Calu3 (cell line): ENCODE data around the gene HS3ST4. TPM values are rescaled to one million over a fixed set of nuclear protein-coding genes. Genes with fewer than 3 reads are reported as not detected.

Source experiments
- BruUV-seq: library from RNA; stranded (reverse); fragments of 400-500 nt; replicated peaks from 2 replicates; lab custom pipeline; 2021; lab: Mats Ljungman, UMichigan
- CTCF ChIA-PET: fragments of 300-600 bp; sonication (Branson Sonifier 250); formaldehyde crosslinking; loops from one replicate; lab custom pipeline; 2022; ENCODE audit warnings: antibody characterized with exemption; lab: Charles Lee
- DNase-seq: peaks from one replicate; pipeline ENCODE4 v3.0.0; 2022
- H3K27ac Mint-ChIP-seq: one replicate; pipeline ENCODE4 v1.8.0; 2022; ENCODE audit warnings: mixed read lengths; ENCODE audit not compliant: unreplicated experiment
- H3K27me3 Mint-ChIP-seq: one replicate; pipeline ENCODE4 v1.8.0; 2022; ENCODE audit warnings: mixed read lengths; ENCODE audit not compliant: unreplicated experiment
- H3K36me3 Mint-ChIP-seq: one replicate; pipeline ENCODE4 v1.8.0; 2022; ENCODE audit warnings: mild to moderate bottlenecking, moderate library complexity, mixed read lengths; ENCODE audit not compliant: insufficient read depth, unreplicated experiment
- H3K4me1 Mint-ChIP-seq: one replicate; pipeline ENCODE4 v1.8.0; 2022; ENCODE audit warnings: mild to moderate bottlenecking, low read depth, mixed read lengths; ENCODE audit not compliant: unreplicated experiment
- H3K4me3 Mint-ChIP-seq: one replicate; pipeline ENCODE4 v1.8.0; 2022; ENCODE audit warnings: mild to moderate bottlenecking, low read depth, moderate library complexity, mixed read lengths; ENCODE audit not compliant: unreplicated experiment
- H3K9me3 Mint-ChIP-seq: one replicate; pipeline ENCODE4 v1.8.0; 2022; ENCODE audit warnings: low read depth, mixed read lengths; ENCODE audit not compliant: unreplicated experiment
- intact Hi-C: fragments of 100-400 bp; cut with micrococcal nuclease; formaldehyde crosslinking; loops from one replicate; pipeline ENCODE4 v1.10.0; 2022; ENCODE audit not compliant: unreplicated experiment
- total RNA-seq: library from RNA; stranded (reverse); gene quantifications from 2 replicates; pipeline ENCODE4 v1.2.3, GENCODE V29; 2022
- TF ChIP-seq, protein P1 (sequence below): fragments of 200-600 bp; IDR thresholded peaks from one replicate; pipeline ENCODE4 v1.8.0; 2022; ENCODE audit warnings: antibody characterized with exemption; ENCODE audit not compliant: unreplicated experiment

Gene HS3ST4
- total RNA-seq, 1 experiment from 2014 or later = not detected

- no peak overlapping the region for H3K4me3 Mint-ChIP-seq
- no peaks in the 10 kb centered on the region for H3K27me3 Mint-ChIP-seq
- no TSS peak for BruUV-seq
- no peak overlapping the region for H3K27ac Mint-ChIP-seq
- peaks cover 16% of the 10 kb centered on the region for H3K9me3 Mint-ChIP-seq
- H3K36me3 Mint-ChIP-seq = no peaks in the 10 kb centered on the region
- intact Hi-C loops = no loop called here
- DNase-seq = no peak
- CTCF ChIA-PET = no interaction called here
- TF ChIP-seq, protein P1, sequence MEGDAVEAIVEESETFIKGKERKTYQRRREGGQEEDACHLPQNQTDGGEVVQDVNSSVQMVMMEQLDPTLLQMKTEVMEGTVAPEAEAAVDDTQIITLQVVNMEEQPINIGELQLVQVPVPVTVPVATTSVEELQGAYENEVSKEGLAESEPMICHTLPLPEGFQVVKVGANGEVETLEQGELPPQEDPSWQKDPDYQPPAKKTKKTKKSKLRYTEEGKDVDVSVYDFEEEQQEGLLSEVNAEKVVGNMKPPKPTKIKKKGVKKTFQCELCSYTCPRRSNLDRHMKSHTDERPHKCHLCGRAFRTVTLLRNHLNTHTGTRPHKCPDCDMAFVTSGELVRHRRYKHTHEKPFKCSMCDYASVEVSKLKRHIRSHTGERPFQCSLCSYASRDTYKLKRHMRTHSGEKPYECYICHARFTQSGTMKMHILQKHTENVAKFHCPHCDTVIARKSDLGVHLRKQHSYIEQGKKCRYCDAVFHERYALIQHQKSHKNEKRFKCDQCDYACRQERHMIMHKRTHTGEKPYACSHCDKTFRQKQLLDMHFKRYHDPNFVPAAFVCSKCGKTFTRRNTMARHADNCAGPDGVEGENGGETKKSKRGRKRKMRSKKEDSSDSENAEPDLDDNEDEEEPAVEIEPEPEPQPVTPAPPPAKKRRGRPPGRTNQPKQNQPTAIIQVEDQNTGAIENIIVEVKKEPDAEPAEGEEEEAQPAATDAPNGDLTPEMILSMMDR = no peak
- no peaks in the 10 kb centered on the region for H3K4me1 Mint-ChIP-seq
Measured at GRCh38 chr16:25799816-25800215, 108.1 kb downstream of the HS3ST4 start.

DNA sequence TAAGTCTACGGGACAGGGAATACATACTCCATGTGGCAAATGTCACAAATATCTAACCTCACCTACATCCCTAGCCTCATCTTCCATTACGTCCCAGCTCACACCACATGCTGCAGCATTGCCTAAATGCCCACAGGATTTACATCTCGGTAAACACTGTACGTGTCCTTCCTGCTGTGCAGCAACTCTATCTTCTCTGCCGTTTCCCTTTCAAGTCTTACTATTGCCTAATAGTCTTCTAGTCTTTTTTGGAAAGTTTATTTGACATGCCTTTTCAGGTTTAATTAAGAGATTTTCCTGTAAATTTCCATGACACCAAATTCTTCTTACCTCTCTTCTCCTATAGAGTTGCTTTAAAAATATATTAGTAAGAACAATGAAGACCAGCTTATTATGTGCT lies 120.5 kb downstream of the HS3ST4 start:
- intact Hi-C loops = no loop called here
- H3K27me3 Mint-ChIP-seq = no peaks in the 10 kb centered on the region
- no peaks in the 10 kb centered on the region for H3K36me3 Mint-ChIP-seq
- CTCF ChIA-PET = interaction anchor here (0.5 kb wide), 1 partner anchor 555 kb away, joined by 3 read pairs; no protein-coding TSS in a partner anchor
- H3K27ac Mint-ChIP-seq = no peak overlapping the region
- peaks cover 15% of the 10 kb centered on the region for H3K9me3 Mint-ChIP-seq
- DNase-seq = no peak
- no peaks in the 10 kb centered on the region for H3K4me1 Mint-ChIP-seq
- H3K4me3 Mint-ChIP-seq = no peak overlapping the region
- BruUV-seq = no TSS peak
- TF ChIP-seq, protein P1 = no peak

GRCh38 chr16:25817295-25817694 lies 125.5 kb downstream of the HS3ST4 start:
- Mint-ChIP-seq H3K27me3 (no peaks in the 10 kb centered on the region), H3K4me3 (no peak overlapping the region), H3K27ac (no peak overlapping the region), H3K4me1 (no peaks in the 10 kb centered on the region), H3K36me3 (no peaks in the 10 kb centered on the region), H3K9me3 (peaks cover 17% of the 10 kb centered on the region)
- no peak for DNase-seq
- intact Hi-C loops = no loop called here
- TF ChIP-seq, protein P1 = no peak
- no TSS peak for BruUV-seq
- CTCF ChIA-PET = interaction anchor here (0.6 kb wide), 1 partner anchor 224 kb away, joined by 3 read pairs; no protein-coding TSS in a partner anchor

DNA sequence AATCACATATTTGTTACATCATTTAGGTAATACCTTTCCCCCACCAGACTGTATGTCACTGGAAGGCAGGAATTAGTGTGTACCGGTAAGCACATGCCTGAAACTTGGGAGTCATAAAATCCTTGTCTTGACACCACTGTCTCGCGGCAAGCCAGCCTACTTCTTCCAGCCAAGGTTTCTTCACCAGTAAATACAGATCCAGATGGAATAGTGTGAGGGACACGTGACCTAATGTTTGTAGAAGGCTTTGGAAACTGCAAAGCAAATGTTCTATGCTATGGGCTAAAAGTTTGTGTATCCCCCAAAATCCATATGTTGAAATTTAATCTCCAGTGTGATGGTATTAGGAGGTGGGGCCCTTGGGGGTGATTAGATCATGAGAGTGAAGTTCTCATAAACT lies 126.1 kb downstream of the HS3ST4 start:
- Mint-ChIP-seq H3K36me3 (no peaks in the 10 kb centered on the region), H3K27me3 (no peaks in the 10 kb centered on the region), H3K27ac (no peak overlapping the region), H3K4me3 (no peak overlapping the region), H3K9me3 (peaks cover 16% of the 10 kb centered on the region), H3K4me1 (no peaks in the 10 kb centered on the region)
- no TSS peak for BruUV-seq
- CTCF ChIA-PET = no interaction called here
- DNase-seq = no peak
- TF ChIP-seq, protein P1 = no peak
- intact Hi-C loops = no loop called here
